Duodenal mucosa (tissue), 2 donors: Measurements from ENCODE around the gene NHLRC2.

Experiments used
- H3K27ac ChIP-seq: one replicate; pipeline ENCODE4 v1.7.0; 2013; ENCODE audit warnings: low read depth, low read length
- H3K27me3 ChIP-seq, 2 donors: one replicate each; pipeline ENCODE4 v1.7.0; 2013; ENCODE audit warnings: low read length in 2 of 2, control low read depth in 1 of 2; ENCODE audit not compliant: insufficient read depth in 2 of 2, control insufficient read depth in 1 of 2
- H3K36me3 ChIP-seq, 2 donors: one replicate each; pipeline ENCODE4 v1.7.0; 2013; ENCODE audit warnings: low read length in 2 of 2, control low read depth in 1 of 2; ENCODE audit not compliant: insufficient read depth in 2 of 2, control insufficient read depth in 1 of 2
- H3K4me1 ChIP-seq, 2 donors: one replicate each; pipeline ENCODE4 v1.7.0; 2013; ENCODE audit warnings: low read length in 2 of 2, control low read depth in 1 of 2; ENCODE audit not compliant: insufficient read depth in 2 of 2, control insufficient read depth in 1 of 2
- H3K4me3 ChIP-seq, 2 donors: one replicate each; pipeline ENCODE4 v1.7.0; 2013; ENCODE audit warnings: low read length in 2 of 2, low read depth in 1 of 2
- H3K9ac ChIP-seq, 2 donors: one replicate each; pipeline ENCODE4 v1.7.0; 2013; ENCODE audit warnings: low read length in 2 of 2, low read depth in 1 of 2
- H3K9me3 ChIP-seq, 2 donors: one replicate each; pipeline ENCODE4 v1.7.0; 2013; ENCODE audit warnings: low read length in 2 of 2, control low read depth in 1 of 2; ENCODE audit not compliant: control insufficient read depth in 1 of 2

NHLRC2 gene

DNA sequence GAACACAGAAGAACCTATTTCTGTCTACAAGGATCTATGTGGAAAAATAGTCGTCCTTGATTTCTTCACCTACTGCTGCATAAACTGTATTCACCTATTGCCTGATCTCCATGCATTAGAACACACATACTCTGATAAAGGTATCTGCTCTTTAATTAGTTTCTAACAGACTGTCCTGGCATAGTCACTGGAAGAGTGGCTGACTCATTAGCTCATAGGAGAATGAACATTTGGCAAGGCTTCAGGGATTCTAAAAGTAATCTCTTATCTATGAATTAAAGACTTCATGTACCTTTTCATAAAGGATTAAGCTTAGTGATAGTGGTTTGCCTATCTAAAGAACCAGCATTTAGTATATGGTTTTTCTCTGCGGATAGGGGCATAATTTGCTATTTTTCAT lies 4.1 kb downstream of the NHLRC2 start:
- Histone ChIP-seq H3K9me3 (peaks cover 0 to 6% of the 10 kb centered on the region in 2 donors), H3K4me3 (no peak overlapping the region), H3K27me3 (no peaks in the 10 kb centered on the region), H3K4me1 (peaks cover 20 to 32% of the 10 kb centered on the region in 2 donors), H3K36me3 (peaks cover 13 to 22% of the 10 kb centered on the region in 2 donors), H3K9ac (no peak overlapping the region), H3K27ac (no peak overlapping the region)

DNA sequence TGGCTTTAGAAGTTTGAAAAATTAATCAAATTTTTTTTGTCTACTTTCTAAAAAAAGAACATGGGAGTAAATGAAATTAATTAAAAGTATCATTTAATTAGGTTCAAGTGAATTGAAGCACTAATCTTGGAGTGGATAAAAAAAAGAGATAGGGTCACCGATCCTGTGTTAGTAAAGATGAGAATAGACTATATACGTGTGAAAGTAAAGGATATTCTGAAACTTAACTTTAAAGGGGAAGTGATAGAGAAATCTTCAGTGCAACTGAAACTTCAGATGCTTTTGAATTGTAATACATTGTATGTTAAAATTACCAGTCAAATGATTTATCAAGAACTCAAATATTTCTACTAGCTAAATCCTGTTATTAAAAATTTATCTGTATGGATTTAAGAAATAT lies 4.8 kb downstream of the NHLRC2 start:
- no peak overlapping the region for H3K4me3 ChIP-seq
- H3K4me1 ChIP-seq: peaks cover 20 to 30% of the 10 kb centered on the region in 2 donors
- no peak overlapping the region for H3K9ac ChIP-seq
- H3K9me3 ChIP-seq: peaks cover 0 to 6% of the 10 kb centered on the region in 2 donors
- peaks cover 13 to 24% of the 10 kb centered on the region in 2 donors for H3K36me3 ChIP-seq
- no peaks in the 10 kb centered on the region for H3K27me3 ChIP-seq
- H3K27ac ChIP-seq: no peak overlapping the region

DNA sequence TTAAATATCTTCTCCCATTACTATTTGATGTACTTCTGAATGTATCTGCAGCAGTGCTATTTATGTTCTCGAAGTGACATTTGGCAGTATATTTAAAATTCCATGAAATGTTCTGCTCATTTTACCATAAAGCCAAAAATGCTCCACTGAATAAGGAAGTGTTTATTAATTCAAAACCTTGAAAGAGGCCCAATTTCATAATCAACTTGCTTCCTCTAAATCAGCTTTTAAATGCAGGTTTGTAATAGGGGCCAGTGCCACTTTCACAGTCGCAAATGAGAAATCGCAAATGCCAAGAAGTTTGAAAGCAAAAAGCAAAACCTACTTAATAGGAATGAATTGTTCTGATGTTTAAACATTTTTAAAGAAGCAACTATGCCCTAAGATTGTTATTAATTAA lies 11.4 kb downstream of the NHLRC2 start:
- peaks cover 8% of the 10 kb centered on the region in 2 donors for H3K36me3 ChIP-seq
- H3K9ac ChIP-seq: no peak overlapping the region
- no peaks in the 10 kb centered on the region for H3K4me1 ChIP-seq
- H3K27ac ChIP-seq: no peak overlapping the region
- H3K9me3 ChIP-seq: peaks cover 0 to 4% of the 10 kb centered on the region in 2 donors
- H3K4me3 ChIP-seq: no peak overlapping the region
- no peaks in the 10 kb centered on the region for H3K27me3 ChIP-seq

DNA sequence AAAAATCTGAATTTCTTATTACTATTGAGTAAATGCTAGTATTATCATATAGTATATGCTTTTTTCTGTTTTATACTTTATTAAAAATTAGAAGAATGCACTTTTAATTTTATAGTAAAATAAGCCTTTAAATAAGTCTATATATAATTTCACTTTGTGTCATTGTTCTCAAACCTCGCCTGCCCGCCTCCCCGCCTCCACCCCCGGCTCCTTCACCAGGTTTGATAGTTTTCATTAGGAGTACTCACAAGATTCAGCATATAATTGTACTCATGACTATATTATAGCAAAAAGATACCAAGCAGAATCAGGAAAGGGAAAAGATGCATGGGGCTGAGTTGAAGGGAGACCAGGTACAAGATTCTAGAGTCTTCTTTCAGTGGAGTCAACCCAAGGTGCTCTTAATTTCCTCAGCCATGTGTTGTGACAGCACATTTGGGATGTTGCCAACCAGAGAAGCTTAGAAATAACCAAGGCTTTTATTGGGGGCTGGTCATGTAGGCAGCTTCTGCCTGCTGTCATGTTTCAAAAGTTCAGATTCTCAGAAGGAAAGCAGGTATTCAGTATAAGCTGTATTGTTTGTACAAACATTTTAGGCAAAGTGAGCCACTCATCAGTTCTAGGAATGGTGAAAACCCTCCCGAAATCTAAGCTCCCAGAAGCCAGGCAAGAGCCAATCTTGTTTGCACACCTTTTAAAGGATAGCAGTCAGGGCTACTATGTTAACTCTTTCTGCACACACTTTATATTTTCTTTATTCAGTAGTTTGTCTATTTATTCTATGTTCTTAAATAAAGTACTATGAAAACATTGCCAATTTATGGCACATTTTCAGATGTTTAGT lies 12.3 kb downstream of the NHLRC2 start:
- H3K27ac ChIP-seq: no peak overlapping the region
- no peaks in the 10 kb centered on the region for H3K4me1 ChIP-seq
- H3K4me3 ChIP-seq: no peak overlapping the region
- no peaks in the 10 kb centered on the region for H3K27me3 ChIP-seq
- no peak overlapping the region for H3K9ac ChIP-seq
- H3K36me3 ChIP-seq: peaks cover 3% of the 10 kb centered on the region in 2 donors
- peaks cover 0 to 3% of the 10 kb centered on the region in 2 donors for H3K9me3 ChIP-seq

DNA sequence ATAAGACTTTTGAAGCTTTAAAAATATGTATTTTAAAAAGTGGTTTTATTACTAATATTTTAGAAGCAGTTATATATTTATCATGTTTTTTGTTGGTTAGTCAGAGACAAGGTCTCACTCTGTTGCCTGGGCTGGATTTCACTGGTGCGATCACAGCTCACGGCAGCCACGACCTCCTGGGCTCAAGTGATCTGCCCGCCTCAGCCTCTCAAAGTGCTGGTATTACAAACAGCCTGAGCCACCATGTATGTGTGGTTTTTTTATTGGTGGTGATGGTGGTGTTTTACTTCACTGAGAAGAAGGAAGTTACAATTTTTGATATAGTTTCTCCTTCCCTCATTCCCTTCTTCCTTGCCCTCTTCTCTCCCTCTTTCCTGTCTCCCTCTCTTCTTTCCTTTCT lies 13.4 kb downstream of the NHLRC2 start:
- peaks cover 3 to 6% of the 10 kb centered on the region in 2 donors for H3K36me3 ChIP-seq
- H3K27me3 ChIP-seq: no peaks in the 10 kb centered on the region
- no peak overlapping the region for H3K27ac ChIP-seq
- H3K9me3 ChIP-seq: peaks cover 0 to 10% of the 10 kb centered on the region in 2 donors
- H3K4me1 ChIP-seq: no peaks in the 10 kb centered on the region
- no peak overlapping the region for H3K9ac ChIP-seq
- H3K4me3 ChIP-seq: no peak overlapping the region

DNA sequence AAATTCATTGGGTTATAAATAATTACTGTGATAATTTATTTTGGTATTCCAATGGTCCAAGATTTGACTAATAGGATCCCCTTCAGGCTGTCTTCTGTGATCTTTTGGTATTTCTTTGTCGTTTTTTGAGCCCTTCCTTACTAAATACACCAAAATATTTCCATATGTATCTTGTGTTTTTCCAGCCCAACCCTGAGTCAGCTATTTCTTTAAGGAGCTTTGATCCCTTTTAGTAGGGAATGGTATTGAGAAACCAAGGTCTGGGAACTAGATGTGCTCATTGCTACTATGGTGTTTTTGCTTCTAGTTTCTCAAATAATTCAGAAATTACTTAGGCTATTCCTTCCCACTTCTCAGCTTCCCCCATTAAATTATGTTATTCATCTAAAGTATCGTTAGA lies 15.3 kb downstream of the NHLRC2 start:
- Histone ChIP-seq H3K27me3 (no peaks in the 10 kb centered on the region), H3K9me3 (peaks cover 0 to 12% of the 10 kb centered on the region in 2 donors), H3K4me1 (no peaks in the 10 kb centered on the region), H3K36me3 (peaks cover 0 to 6% of the 10 kb centered on the region in 2 donors), H3K4me3 (no peak overlapping the region), H3K27ac (no peak overlapping the region), H3K9ac (no peak overlapping the region)

DNA sequence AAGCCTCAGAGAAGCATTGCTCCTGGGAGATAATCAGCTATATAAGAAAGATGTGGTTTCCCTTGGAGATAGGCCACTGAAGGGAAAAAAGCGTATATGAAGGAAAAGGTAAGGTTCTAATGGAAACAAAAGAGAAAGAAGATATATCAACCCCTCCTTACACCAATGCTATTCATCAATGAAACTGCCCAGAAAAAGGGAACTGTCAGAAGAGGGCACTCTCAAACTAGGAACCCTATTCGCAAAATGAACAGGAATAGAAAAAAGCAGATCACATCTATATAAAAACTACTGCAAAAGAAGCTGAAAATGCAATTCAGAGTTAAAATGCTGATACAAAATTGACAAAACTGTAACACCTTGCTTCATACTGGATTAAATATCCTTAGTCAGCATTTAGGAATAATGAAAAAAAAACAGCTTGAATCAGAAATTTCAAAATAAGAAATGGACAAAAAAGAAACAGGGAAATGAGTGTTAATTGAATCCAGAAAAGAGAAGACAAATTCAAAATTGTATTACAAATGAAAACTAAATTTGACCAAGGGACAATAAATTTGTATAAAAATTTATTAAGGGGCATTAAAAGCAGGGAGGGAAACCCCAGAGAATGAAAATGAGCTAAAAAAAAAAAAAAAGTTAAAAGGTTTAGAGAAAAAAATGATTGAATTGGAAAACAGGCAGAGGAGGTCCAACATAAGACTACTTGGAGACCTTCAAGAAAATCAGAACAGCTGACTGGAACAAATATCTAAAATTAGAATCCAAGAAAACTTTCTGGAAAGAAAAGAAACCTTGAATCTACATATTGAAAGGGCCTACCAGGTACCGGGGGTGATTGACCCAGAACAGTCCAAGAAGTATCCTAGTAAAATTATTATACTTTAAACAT lies 17.9 kb downstream of the NHLRC2 start:
- no peak overlapping the region for H3K9ac ChIP-seq
- H3K4me3 ChIP-seq: no peak overlapping the region
- H3K27ac ChIP-seq: no peak overlapping the region
- H3K27me3 ChIP-seq: no peaks in the 10 kb centered on the region
- no peaks in the 10 kb centered on the region for H3K4me1 ChIP-seq
- peaks cover 0 to 12% of the 10 kb centered on the region in 2 donors for H3K9me3 ChIP-seq
- peaks cover 5 to 6% of the 10 kb centered on the region in 2 donors for H3K36me3 ChIP-seq

DNA sequence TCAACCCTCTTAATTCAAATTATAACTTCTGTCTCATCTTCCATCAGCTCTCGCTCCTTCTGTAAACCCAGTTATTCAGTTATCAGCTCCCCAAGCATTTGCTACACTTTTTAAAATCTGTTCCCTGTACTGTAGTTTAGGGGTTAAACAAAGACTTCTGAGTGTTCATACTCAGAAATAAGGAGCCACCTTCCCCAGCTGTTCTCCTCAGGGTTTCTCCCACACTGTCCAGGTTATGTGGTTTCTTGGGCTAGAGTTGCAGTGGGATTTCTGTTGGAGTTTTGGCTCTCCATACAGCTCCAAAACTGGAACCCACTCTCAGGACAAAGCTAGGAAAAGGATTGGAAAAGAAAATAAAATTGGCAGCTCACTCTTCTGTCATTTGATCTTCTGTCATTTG lies 20.8 kb downstream of the NHLRC2 start:
- H3K4me3 ChIP-seq: no peak overlapping the region
- no peaks in the 10 kb centered on the region for H3K27me3 ChIP-seq
- no peaks in the 10 kb centered on the region for H3K4me1 ChIP-seq
- H3K36me3 ChIP-seq: peaks cover 5 to 6% of the 10 kb centered on the region in 2 donors
- no peak overlapping the region for H3K27ac ChIP-seq
- peaks cover 0 to 12% of the 10 kb centered on the region in 2 donors for H3K9me3 ChIP-seq
- H3K9ac ChIP-seq: no peak overlapping the region

DNA sequence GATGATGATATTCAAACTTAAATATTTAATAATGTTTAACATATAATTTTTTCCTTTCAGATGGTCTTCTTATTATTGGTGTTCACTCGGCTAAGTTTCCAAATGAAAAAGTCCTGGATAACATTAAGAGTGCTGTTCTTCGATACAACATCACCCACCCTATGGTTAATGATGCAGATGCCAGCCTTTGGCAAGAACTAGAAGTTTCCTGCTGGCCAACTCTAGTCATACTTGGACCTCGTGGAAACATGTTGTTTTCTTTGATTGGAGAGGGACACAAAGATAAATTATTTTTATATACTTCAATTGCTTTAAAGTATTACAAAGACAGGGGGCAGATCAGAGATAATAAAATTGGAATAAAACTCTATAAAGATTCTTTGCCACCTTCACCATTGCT lies 22.0 kb downstream of the NHLRC2 start:
- Histone ChIP-seq H3K4me1 (no peaks in the 10 kb centered on the region), H3K9me3 (peaks cover 0 to 12% of the 10 kb centered on the region in 2 donors), H3K9ac (no peak overlapping the region), H3K27me3 (no peaks in the 10 kb centered on the region), H3K27ac (no peak overlapping the region), H3K4me3 (no peak overlapping the region), H3K36me3 (peaks cover 2 to 5% of the 10 kb centered on the region in 2 donors)

DNA sequence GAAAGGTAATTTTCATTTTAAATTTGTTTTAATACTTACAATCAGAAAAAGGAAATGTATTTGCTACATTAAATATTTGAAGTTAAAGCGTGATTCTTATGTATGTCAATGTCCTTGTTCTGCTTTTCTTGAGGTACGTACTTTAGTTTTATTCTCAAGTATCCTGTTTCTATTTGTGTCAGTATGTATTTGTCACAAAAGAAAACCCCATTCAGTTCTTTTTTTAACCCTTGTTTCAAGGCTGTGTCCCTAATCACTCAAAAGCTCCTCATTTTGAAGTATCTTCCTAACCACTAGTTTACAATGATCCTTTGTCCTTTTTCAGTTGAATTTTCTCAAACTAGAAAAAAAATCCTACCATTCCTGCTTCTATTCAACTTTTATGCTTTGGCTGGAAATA lies 25.2 kb downstream of the NHLRC2 start:
- H3K9me3 ChIP-seq: no peaks in the 10 kb centered on the region
- no peaks in the 10 kb centered on the region for H3K27me3 ChIP-seq
- H3K27ac ChIP-seq: no peak overlapping the region
- H3K36me3 ChIP-seq: peaks cover 0 to 10% of the 10 kb centered on the region in 2 donors
- H3K9ac ChIP-seq: no peak overlapping the region
- no peaks in the 10 kb centered on the region for H3K4me1 ChIP-seq
- no peak overlapping the region for H3K4me3 ChIP-seq
